NCI-H1930 (cell line): Measurements from ENCODE around the gene PRR23E.

ENCODE experiments used
- DNase-seq, 2 experiments: peaks; one replicate each; lab custom pipeline; 2025; lab: John Stamatoyannopoulos, UW

PRR23E gene

DNA sequence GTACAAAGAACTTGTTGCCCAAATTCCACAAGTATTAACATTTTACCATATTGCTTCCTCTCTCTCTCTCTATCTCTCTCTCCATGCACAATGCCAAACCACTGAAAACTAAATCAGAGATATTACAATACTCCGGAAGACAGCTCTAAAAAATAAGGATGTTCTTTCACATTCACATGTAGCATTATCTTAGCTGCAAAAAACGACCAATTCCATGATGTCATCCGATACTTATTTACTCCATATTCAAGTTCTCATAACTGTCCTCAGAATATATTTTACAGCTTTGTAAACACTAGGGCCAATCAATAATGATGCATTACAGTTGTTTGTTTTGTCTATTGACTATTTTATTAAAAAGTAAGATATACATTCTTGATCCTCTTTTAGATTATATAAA lies 7.7 kb upstream of the PRR23E start:
- DNase-seq: no peak

DNA sequence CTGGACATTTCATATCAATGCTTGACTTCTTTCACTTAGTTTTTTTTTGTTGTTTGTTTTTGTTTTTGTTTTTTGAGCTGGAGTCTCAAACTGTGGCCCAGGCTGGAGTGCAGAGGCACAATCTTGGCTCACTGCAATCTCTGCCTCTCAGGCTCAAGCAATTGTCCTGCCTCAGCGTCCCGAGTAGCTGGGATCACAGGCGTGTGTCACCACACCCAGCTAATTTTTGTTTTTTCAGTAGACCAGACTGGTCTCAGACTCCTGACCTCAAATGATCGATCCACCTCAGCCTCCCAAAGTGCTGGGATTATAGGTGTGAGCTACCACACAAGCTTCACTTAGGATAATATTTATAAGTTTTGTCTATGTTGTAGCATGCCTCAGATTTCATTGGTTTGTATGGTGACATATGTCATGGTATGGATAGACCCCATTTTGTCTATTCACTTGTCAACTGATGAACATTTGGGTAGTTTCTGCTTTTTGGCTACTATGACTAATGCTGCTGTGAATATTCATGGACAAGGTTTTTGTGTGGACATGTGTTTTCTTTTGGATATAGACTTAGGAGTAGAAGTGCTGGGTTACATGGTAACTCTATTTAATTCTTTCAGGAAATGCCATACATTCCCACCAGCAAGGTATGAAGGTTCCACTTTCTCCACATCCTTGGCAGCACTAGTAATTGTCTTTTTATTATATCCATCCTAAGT lies 6.8 kb upstream of the PRR23E start:
- DNase-seq: no peak

DNA sequence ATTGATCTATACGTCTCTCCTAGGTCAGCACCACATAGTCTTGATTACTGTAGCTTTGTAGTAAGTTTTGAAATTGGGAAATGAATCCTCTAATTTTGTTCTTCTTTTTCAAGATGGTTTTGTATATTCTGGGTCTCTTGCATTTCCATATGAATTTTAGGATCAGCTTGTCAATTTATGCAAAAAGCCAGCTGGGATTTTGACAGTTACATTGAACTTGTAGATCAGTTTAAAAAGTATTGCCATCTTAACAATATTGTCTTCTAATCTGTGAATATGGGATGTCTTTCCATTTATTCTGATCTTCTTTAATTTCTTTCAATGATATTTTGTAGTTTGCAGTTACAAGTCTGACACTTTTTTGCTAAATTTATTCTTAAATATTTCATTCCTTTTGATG lies 5.6 kb upstream of the PRR23E start:
- DNase-seq: no peak

DNA sequence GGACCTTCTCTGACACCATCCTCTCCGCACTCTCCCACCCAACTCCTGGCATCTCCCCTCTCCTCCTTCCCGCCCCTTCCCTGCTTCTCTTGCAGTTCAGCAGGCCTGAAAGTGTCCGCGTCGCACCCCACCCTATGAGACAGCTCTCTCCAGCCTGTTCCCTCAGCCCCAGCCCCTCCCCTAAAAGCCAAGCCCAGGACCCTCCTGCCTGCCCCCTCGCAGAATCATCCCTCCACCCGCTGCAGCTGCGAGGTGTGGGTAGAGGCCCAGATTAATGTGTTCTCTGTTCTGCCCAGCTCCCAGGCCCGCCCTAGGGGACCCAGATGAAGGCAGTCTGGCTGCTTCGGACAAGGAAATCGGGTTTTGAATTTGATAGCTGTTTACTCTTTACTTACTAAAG lies 410 bp downstream of the PRR23E start:
- no peak for DNase-seq

DNA sequence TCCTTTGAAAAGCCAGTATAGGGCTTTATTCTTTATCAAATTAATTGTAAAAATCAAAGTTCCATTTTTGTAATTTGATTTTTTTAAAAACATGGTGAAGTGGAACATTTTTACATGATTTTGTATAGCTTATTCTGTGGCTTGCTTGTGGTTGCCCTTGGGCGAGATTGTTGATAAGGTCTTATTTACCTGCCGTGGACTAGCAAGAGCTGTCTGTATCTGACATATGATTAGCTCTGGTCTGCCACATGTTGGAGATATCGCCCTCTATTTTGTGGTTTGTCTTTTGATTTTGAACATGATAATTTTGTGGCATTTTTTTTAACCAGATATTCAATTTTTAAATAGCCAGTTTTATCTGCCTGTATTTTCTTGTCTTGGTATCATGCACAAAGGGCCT lies 844 bp downstream of the PRR23E start:
- no peak for DNase-seq

DNA sequence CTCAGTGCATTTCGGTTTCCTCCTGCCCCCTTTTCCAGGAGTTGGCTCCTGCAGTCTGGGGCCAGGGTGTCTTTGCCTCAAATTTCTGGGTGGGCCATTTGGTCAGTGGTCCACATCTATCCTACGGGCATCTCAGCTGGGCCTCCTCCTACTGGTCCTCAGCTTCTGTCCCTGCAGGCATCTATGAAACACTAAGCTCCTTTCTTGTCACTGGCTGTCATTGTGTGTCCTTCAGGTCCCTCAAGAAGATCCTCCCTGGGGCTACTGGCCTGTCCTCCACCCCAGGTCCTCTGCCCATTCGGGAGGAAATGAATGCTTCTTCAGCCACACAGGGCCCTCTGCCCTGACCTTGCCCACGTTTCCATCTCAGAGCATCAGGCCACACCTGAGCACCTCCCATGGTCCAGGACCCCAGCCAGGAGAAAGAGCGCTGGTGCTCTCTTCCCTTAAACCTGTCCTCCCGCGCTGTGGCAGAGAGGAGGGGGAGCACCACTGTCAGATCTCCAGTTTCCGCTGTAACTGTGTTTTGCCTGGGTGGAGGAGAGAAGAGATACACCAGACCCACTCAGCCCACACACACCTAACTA lies 1.8 kb downstream of the PRR23E start:
- DNase-seq: no peak

DNA sequence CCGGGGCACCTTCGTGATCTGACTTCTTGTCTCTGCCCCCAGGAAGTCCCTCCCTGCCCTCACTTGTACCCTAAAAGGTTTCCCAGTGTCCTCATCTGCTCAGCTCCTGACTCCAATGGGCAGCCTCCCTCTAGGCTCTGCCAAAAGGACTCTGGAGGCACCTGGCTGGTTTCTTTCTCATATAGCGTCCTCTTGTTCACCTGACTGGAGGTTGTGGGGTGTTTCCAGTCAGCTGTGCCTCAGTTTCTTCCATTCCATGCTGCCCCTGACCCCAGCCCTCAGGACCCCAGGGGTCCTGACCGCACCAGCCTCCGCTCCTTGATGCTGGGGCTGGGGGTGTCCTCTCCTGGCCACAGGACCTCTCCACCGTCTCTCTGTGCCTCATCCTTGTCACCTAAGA lies 2.5 kb downstream of the PRR23E start:
- no peak for DNase-seq

DNA sequence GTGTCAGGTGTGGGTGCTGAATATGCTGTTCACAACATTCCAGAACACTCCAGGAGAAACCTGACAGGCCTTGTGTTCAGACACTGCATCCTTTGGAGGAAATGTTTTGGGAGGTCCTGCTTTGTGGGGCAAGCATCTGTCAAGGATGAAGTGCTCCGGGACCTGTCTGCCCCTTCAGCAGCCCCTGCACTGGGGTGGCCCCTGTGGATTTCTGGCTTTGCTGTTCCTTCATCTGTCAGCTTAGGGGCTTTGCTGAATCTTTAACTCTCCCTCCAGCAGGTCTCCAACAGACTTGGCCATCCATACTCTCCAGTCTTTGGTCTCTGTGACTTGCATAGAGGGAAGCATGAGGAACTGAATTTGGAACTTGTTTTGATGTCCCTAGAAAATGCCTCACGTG lies 3.1 kb downstream of the PRR23E start:
- DNase-seq: no peak

DNA sequence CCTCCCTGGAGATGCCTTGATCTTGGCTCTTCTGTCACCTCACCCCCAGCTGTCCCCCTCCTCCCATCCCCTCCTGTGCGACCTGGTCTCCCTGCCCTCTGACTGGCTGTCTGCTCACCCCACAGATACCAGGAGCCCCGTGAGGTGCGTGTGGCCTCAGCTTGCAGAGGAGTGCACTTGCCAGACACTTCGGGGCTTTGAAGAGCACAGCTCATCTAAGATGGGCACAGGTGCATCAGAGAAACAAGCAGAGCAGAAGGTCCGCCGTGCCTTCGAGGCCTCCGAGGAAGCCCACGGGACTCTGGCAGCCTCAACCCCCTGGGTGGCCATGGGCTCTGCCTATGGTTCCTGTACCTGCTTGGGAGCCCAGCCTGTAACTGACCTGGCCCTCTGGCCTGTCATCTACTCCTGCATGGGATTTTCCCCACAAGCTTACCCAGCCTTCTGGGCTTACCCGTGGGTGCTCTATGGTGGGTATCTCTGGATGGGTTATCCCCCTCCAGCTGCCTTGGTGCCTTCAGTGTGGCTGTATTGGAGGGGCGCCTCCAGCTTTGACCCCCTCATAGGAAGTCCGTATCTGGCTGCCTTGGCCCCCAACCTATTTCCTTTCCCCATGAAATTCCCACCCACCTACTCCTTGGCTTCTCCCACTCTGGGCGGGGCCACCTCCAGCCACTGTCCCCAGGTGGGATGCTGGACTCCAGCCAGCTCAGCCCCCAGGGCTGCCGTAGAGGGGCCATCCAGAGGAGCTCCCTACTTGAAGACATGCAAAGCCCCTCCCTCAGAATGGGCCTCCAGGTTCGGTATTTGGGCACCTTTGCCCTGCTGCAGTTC lies 3.8 kb downstream of the PRR23E start:
- DNase-seq: no peak

DNA sequence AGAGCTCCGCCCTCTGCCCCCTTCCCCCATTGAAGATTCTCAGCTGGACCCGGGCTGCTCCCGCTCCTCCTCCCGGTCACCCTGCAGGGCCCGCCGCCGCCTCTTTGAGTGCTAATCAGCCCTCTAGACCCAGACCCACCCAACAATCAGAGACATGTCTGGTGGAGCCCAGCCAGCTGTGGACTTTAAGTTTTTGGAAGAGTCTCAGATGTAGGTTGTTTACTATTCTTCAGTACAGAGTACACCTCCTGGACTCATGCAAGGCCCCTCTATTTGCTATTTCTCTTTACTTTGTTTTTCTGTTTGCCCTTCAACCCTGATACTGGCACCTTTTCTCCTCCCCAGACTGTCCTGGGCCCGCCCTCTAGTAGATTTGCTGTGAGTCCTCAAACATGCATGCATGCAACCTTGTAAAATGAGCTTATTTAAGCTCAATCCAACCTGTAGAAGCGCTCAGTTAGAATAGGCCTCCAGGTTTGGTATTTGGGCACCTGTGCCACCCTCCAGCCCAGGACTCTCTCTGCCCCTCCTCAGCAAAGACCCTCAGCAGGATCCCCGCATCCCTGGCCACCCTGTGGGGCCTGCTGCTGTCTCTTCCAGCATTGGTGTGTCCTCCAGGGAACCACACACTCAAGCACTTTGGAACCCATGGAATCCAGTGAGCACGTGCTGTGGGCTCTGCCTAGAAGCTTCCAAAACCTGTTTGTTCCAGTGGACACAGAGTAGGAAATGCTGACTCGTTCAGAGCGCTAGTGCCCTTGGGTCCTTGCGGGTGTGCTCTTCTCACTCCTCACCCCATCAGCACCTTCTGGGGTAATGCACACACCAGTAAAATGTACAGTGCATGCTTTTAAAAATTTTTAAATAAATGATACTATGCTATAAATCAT lies 4.6 kb downstream of the PRR23E start:
- no peak for DNase-seq

DNA sequence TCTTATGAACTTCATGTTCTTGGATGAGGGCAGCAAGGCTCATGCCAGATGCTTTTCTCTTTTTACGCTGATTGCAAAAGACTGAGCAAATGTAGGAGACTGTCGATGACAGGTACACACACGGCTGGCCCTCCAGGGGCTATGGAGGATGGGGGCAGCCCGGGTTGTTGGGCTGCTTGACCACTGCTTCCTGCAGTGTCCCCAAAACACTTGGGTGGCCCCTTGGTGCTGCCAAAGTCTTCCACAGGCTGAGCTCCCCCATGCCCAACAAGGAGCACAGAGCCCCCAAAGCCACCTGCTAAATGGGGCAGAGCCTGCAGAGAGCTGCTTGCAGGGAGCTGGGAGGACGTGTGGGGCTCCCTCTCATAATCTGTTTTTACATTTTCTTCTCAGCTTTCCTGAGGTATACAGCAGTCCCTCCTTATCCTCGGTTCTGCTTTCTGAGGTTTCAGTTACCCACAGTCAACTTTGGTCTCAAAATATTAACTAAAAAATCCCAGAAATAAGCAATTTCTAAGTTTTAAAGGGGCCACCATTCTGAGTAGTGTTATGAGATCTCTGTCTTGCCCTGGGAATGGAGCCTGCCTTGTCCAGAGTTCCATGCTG lies 7.3 kb downstream of the PRR23E start:
- no peak for DNase-seq

DNA sequence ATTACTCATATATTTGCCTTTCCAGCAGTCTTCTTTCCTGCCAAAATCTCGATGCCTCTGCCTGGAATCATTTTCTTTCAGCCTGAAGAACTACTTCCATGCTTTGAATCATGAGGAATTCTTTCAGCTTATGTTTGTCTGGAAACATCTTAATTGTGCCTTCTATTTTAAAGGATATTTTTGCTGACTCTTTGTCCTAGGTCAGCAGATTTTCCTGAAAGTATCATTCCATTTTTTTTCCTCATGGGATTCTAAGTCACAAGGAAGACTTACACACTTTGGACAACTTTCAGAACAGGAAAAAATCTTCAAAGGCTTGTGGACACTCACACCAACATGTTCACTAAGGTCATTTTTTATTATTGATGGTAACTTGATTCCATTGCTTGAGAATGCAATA lies 10.1 kb downstream of the PRR23E start:
- DNase-seq: no peak

DNA sequence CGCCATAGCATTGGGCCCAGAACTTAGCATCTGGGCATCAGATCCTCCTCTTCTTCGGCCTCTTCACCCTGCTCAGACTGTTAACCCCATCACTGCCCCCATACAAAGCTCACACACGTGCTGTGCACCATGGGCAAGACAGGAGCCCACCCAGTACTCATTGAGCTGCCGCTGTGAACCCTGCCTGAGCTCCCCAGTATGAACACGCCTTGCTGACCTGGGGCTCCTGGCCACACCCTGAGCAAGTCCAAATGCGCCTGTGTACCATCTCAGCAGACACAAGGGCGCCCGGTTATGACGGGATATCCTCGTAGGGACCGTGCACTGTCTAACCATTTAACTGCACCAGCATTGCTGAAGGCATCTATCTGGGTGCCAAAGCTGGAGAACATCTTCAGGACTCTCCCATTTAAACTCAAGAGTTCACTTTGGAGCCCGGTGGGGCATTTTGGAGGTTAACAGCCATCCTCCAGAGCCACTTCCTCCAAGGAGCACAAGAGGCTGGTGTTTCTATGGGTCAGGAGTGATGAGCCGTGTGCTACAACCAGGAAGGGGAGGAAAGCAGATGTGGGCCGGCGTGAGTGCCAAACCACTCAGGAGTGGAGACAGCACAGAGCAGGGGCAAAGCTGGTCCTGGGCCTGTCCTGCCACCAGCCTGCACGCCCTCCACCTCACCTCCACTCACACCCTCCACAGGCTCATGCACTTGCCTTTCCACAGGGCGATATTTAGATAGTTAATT lies 12.1 kb downstream of the PRR23E start:
- no peak for DNase-seq

DNA sequence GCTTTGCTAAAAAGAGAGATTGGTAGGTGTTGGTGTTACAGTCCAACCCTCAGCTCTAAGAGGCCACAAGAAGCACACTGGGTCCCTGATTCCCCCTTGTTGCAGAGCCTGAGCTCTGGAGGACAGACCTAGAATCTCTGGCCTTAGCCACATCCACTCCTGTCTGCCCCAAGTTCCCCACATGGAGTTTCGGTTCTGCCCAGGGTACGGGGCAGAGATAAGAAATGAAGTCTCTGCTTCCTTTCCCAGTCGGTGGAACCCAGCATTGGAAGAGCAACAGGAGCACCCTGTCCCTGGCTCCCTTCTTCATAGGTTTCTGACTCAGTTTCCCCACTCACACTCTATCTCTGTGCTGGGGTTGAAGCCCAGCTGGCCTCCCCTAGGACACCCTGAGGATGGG lies 13.2 kb downstream of the PRR23E start:
- DNase-seq: no peak

DNA sequence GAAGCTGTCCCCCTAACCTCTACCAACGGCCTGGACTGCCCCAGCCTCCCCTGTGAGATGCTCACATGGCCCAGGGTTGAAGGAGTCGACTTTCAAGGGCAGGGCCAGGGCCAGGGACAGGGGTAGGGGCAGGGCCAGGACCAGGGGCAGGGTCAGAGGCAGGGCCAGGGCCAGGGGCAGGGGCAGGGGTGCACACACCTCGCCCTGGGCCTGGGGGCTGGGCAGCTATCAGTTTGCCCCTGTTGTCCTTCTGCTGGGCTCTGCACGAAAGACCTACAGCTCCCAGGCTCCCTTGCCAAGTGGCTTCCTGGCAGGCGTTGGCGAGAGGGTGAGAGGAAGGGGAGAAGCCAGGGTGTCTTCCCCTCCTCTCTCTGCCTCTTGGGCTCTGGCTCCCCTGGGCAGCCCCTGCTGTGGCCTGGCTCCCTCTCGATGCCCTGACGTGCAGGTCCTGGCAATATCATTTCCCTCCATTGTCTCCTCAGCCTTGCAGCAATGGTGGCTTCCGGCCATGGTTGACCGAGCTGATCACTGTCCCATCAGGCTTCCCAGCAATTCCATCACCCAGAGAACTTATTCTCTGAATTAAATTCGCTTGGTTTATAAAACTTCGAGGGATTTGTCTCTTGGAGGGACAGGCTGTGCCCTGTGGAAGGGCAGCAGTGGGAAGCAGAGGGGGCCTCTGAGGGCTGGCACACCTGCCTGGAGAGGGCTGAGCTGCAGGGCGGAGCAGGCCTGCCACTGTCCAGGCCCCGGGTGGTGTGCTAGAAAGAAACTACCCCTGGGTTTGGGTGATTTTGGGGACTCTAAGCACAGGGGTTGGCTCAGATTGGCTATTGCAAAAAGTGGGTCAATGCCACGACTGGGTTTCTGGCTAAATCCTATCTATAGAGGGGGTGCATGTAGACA lies 13.9 kb downstream of the PRR23E start:
- DNase-seq: no peak

DNA sequence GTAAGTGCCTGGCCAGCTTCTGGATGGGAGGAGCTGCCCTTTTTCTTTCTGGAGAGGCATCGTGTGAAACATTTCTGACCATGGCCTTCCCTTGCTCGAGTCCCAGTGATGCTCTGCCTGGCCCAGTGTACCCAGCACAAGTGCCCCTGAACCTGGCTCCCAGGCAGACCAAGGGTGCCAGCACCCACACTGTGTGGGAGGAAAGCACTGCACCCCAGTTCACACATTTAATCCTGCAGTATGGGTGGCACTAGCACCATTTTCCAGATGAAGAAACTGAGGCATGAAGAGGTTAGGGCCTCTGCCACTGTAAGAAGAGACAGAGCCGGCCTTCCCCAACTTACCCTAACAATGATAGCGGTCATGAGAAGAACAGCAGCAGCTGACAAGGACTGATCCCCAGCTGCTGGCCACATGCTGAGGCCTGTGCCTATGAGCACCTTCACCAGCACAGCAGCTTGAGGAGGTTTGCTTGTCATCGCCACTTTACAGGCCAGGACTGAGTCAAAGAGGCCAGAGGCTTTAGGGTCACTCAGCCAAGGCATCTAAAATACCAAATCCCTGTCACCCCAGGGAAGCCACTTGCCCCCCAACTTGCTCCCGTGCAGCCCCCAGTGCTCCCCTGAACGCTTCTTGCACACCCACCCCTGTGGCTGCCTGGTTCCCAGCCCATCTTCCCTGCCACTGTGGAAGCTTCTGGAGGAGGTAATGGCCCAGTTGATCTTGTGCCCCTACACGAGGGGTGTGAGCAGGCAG lies 15.0 kb downstream of the PRR23E start:
- no peak for DNase-seq

DNA sequence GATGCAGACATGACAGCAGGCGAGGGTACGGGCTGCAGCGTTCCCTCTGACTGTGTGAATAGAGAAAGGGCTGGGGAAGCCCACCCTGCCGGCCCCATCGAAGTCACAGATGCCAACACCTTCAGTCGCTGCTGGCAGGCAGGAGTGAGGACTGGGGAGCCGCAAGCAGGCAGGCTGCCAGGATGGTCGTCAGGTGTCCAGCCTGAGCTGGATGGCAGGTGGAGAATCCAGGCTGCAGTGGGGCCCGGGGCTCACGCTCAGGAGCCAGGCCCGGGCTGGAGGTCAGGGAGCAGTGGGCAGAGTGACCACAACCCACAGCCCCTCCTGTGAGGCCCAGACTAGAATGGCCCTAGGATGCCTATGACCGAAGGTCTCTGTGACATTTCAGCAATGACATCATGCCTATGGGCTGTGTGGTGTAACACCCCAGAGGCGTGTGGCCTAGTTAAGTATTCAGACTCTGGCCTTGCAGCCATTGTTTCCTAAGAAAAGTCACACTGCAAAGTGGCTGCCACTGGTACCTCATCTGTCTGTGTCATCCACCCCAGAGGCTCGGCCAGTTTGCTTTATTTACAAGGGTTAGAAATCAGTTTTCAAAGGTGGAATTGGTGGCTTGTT lies 15.7 kb downstream of the PRR23E start:
- DNase-seq: no peak

DNA sequence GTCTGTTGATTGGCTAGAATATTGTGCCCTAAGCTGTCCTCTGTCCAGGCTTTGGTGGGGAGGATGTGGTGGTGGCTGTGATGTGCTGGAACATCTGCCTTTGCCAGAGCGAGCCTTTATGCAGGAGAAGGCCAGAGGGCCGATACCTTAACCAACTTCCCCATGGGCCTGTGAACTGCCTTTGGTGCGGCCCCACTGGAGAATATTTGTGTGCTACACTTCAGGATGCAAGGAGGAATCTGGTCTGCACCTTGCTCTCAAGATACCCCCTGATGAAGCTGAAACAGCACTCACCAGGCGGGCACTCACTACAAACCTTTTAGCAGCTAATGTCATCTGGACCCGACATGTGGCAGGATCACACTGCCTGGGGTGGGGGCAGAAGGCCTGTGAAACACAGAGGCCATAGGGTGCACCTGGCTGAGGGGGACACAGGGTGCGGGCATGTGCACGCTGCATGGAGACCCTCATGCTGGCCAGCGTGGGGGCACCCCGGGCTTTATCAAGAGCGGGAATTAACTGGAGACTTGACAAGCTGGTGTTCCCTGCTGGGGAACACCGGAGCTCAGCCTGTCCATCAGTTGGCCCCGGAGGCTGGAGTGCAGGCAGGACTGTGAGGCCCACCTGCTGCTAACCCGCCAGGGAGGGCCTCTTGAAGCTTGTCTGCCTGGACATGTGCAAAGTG lies 16.4 kb downstream of the PRR23E start:
- DNase-seq: no peak
